ENCODE measurements around the gene FOXJ3.

- TF ChIP-seq CTCF (CRISPR knock-in tag; IDR thresholded peaks at IDR 0.05), result no peak
- no peak for TF ChIP-seq MBD4 (IDR thresholded peaks at IDR 0.05; ENCODE audit: borderline replicate concordance, low read length)
- TF ChIP-seq, protein P1, sequence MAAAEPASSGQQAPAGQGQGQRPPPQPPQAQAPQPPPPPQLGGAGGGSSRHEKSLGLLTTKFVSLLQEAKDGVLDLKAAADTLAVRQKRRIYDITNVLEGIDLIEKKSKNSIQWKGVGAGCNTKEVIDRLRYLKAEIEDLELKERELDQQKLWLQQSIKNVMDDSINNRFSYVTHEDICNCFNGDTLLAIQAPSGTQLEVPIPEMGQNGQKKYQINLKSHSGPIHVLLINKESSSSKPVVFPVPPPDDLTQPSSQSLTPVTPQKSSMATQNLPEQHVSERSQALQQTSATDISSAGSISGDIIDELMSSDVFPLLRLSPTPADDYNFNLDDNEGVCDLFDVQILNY (CRISPR knock-in tag; conservative IDR thresholded peaks at IDR 0.05), result no peak
- TF ChIP-seq FOXJ3 (CRISPR knock-in tag; IDR thresholded peaks at IDR 0.05; ENCODE audit: borderline replicate concordance), result no peak
- TF ChIP-seq MXD4 (CRISPR knock-in tag; IDR thresholded peaks at IDR 0.05), result no peak
- TF ChIP-seq TEAD2 (CRISPR knock-in tag; IDR thresholded peaks at IDR 0.05), result no peak
- TF ChIP-seq DPF2 (CRISPR knock-in tag; IDR thresholded peaks at IDR 0.05; ENCODE audit: borderline replicate concordance, low read depth), result no peak
- TF ChIP-seq POLR2A (IDR thresholded peaks at IDR 0.05; ENCODE audit: insufficient read depth in 1 of 2, low read depth in 2 of 2, low read length in 2 of 2), result no peak
- TF ChIP-seq, protein P2, sequence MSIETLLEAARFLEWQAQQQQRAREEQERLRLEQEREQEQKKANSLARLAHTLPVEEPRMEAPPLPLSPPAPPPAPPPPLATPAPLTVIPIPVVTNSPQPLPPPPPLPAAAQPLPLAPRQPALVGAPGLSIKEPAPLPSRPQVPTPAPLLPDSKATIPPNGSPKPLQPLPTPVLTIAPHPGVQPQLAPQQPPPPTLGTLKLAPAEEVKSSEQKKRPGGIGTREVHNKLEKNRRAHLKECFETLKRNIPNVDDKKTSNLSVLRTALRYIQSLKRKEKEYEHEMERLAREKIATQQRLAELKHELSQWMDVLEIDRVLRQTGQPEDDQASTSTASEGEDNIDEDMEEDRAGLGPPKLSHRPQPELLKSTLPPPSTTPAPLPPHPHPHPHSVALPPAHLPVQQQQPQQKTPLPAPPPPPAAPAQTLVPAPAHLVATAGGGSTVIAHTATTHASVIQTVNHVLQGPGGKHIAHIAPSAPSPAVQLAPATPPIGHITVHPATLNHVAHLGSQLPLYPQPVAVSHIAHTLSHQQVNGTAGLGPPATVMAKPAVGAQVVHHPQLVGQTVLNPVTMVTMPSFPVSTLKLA (IDR thresholded peaks at IDR 0.05), result no peak
- TF ChIP-seq NFE2L1 (CRISPR knock-in tag; IDR thresholded peaks at IDR 0.05; ENCODE audit: borderline replicate concordance), result no peak
- no peak for TF ChIP-seq HNRNPUL1 (IDR thresholded peaks at IDR 0.05; ENCODE audit: low read depth, low read length)
- TF ChIP-seq CBX2 (IDR thresholded peaks at IDR 0.05; ENCODE audit: low read depth, low read length), result no peak
- no peak for TF ChIP-seq CBX2 (CRISPR knock-in tag; IDR thresholded peaks at IDR 0.05; ENCODE audit: low read depth)
These were observed 13.3 kb downstream of the FOXJ3 start for GRCh38 chr1:42321731-42322130.
